Measurements from ENCODE around the gene MYO15B. TPM values are rescaled to one million over a fixed set of nuclear protein-coding genes. Genes with fewer than 3 reads are reported as not detected.

Gene MYO15B
- total RNA-seq, 2 experiments from 2014 or later, result 8.9 to 19.2 TPM

DNA sequence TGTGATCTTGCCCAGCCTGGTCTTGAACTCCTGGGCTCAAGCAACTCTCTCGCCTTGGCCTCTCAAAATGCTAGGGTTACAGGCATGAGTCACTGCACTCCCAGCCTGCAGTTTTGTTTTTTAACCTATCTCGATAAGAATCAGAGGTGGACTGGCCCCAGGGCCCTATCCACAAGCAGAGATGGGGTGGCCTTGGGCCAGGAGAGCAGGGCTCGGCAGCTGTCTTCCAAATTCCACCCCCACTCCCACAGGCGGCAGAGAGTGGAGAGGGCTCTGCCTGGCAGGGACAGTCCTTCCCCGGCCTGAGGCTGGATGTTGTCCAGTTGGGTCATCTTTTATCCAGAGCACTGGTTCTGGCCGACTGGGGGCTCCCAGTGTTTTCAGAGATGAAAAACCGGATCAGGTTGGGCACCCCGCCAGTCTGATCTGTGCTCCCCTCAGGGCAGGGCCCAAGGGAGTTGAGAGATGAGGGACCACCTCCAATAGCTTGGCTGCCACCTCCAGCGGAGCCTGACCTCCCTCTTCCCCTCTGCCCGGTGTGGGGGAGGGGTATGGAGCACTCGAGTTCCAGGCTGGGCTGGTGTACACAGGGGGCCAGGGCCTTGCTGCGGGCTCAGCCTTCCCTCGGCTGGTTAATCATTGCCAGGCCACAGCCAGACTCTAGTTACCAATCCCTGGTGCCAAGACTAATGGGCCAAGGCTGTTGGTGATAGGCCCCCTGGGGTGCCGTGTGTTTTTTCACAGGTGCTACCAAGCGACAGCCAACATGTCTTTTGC, 30.3 kb upstream of the MYO15B start:
- no peak for DNase-seq (ENCODE audit: low spot score)
- intact Hi-C loops (cut with micrococcal nuclease; ENCODE audit: unreplicated experiment), result no loop called here
- Histone ChIP-seq H3K36me3 (ENCODE audit: insufficient read depth, low read length) (no peaks in the 10 kb centered on the region), H3K9me2 (ENCODE audit: insufficient read depth, low read length) (no peaks in the 10 kb centered on the region), H3K4me2 (ENCODE audit: low read length) (no peak overlapping the region), H3K4me1 (ENCODE audit: insufficient read depth, low read length, poor library complexity, severe bottlenecking) (no peaks in the 10 kb centered on the region), H4K20me1 (ENCODE audit: insufficient read depth, low read length) (no peaks in the 10 kb centered on the region), H3K27ac (ENCODE audit: low read depth, low read length, poor library complexity, severe bottlenecking) (no peak overlapping the region), H3K79me2 (ENCODE audit: insufficient read depth, low read depth, low read length) (no peaks in the 10 kb centered on the region), H3K4me3 (ENCODE audit: low read depth, low read length, poor library complexity, severe bottlenecking) (no peak overlapping the region), H3K9me3 (ENCODE audit: low read length) (no peaks in the 10 kb centered on the region), H2AFZ (ENCODE audit: low read length) (no peak overlapping the region)
- TF ChIP-seq, protein P1, sequence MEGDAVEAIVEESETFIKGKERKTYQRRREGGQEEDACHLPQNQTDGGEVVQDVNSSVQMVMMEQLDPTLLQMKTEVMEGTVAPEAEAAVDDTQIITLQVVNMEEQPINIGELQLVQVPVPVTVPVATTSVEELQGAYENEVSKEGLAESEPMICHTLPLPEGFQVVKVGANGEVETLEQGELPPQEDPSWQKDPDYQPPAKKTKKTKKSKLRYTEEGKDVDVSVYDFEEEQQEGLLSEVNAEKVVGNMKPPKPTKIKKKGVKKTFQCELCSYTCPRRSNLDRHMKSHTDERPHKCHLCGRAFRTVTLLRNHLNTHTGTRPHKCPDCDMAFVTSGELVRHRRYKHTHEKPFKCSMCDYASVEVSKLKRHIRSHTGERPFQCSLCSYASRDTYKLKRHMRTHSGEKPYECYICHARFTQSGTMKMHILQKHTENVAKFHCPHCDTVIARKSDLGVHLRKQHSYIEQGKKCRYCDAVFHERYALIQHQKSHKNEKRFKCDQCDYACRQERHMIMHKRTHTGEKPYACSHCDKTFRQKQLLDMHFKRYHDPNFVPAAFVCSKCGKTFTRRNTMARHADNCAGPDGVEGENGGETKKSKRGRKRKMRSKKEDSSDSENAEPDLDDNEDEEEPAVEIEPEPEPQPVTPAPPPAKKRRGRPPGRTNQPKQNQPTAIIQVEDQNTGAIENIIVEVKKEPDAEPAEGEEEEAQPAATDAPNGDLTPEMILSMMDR (conservative IDR thresholded peaks at IDR 0.05; ENCODE audit: low read length), result no peak
- TF ChIP-seq EZH2phosphoT487 (IDR thresholded peaks at IDR 0.05; ENCODE audit: borderline replicate concordance, low read depth, low read length), result no peak
- ChIA-PET CTCF (ENCODE audit: unreplicated experiment) (no interaction called here), POLR2A (interaction anchor here (0.6 kb wide), 1 partner anchor 446 kb away, joined by 3 read pairs; no protein-coding TSS in a partner anchor)
- BruUV-seq (replicated peaks), result no TSS peak

- no peak for DNase-seq (ENCODE audit: low spot score)
- no peak overlapping the region for H3K4me3 ChIP-seq (ENCODE audit: low read depth, low read length, poor library complexity, severe bottlenecking)
- no TSS peak for BruUV-seq (replicated peaks)
- H3K4me2 ChIP-seq (ENCODE audit: low read length), result no peak overlapping the region
- H3K27ac ChIP-seq (ENCODE audit: low read depth, low read length, poor library complexity, severe bottlenecking), result no peak overlapping the region
- no peaks in the 10 kb centered on the region for H3K4me1 ChIP-seq (ENCODE audit: insufficient read depth, low read length, poor library complexity, severe bottlenecking)
- TF ChIP-seq EZH2phosphoT487 (IDR thresholded peaks at IDR 0.05; ENCODE audit: borderline replicate concordance, low read depth, low read length), result no peak
- TF ChIP-seq, protein P1 (conservative IDR thresholded peaks at IDR 0.05; ENCODE audit: low read length), result no peak
- H4K20me1 ChIP-seq (ENCODE audit: insufficient read depth, low read length), result no peaks in the 10 kb centered on the region
- CTCF ChIA-PET (ENCODE audit: unreplicated experiment), result no interaction called here
- H3K9me2 ChIP-seq (ENCODE audit: insufficient read depth, low read length), result no peaks in the 10 kb centered on the region
- H3K36me3 ChIP-seq (ENCODE audit: insufficient read depth, low read length), result no peaks in the 10 kb centered on the region
- no peak overlapping the region for H2AFZ ChIP-seq (ENCODE audit: low read length)
- POLR2A ChIA-PET, result interaction anchor here (0.6 kb wide), 1 partner anchor 446 kb away, joined by 3 read pairs; no protein-coding TSS in a partner anchor
- no peaks in the 10 kb centered on the region for H3K79me2 ChIP-seq (ENCODE audit: insufficient read depth, low read depth, low read length)
- H3K9me3 ChIP-seq (ENCODE audit: low read length), result no peaks in the 10 kb centered on the region
- intact Hi-C loops (cut with micrococcal nuclease; ENCODE audit: unreplicated experiment), result no loop called here
These were observed 29.5 kb upstream of the MYO15B start for GRCh38 chr17:75557852-75558665.

Data from OCI-LY7 (cell line).